DMS53 treated with DMSO at 0.1 percent for 48 hours (cell line): ENCODE data around the gene NSA2.
"Not testable (repeated sequence)": the region's sequence is repeated elsewhere in the genome, so short reads cannot be mapped to it uniquely, and the experiment has no call there.

Source experiments
- DNase-seq: peaks from one replicate; lab custom pipeline; 2025; ENCODE audit not compliant: unreplicated experiment; lab: John Stamatoyannopoulos, UW

NSA2 gene

DNA sequence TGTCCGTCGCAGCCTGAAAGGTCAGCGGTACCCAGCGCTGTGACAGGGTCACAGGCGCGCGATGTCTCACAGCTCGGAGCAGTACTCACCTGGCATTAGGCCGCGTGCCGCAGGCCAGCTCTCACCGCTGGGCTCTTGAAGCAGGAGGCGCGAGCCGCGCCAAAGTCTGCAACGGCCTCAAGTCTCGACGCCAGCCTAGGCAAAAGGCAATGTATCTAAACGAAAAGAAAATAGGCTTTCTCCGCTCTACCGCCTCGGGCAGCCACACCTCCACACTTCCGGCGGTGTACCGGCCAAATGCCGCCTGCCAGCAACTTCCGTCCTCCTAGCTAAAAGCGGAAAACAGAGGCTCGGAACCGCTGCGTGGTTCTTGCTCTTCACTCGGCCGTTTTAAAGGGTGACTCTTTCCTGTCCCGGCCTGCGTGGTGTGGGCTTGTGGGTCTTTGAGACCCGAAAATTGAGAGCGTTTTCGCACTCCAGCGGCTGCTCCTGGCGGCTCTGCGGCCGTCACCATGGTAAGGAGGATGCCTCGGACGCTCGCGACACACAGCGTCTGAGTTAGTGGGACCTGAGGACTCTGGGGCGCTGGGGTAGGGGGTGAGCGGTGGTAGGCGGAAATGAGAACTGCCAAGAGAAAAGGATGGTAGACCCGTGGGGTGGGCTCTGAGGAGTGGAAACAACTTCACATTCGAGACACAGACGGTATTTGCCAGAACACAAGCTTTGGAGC is at the start of gene NSA2, which contains the start of gene GFM2:
Gene NSA2, plus strand, starts transcription at position 401 of the 730 bp plus-strand sequence. Its CDS starts 112 bp downstream, at position 513.
Gene GFM2, minus strand, starts transcription at position 269 of the 730 bp plus-strand sequence. CDS start 3,375 bp downstream, outside the sequence.
- peak; percentile 84 for DNase-seq

- peak; percentile 17 for DNase-seq
These were observed 49.5 kb upstream of the NSA2 start for GRCh38 chr5:74717596-74717995.

DNA sequence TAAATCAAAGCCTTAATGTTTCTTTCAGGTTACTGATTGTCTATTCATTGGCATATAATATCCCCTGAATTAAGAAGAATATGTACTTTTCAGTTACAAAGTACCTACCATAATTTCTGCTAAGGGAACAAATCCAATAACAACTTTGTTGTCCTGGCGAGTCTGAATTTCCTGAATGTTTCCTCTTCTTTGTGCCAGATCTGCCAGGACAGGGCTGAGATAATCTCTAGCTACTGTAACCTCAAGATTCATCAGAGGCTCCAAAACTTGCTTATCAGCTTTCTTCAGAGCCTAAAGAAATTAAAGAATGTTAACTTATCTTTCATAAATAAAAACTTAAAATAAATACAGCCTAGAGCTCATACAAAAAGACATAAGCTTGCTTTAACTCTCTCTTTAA is 44.8 kb upstream of the NSA2 start:
- no peak for DNase-seq

- no peak for DNase-seq
These were observed 41.7 kb upstream of the NSA2 start for GRCh38 chr5:74725331-74725730.

GRCh38 chr5:74736759-74737158 is 30.3 kb upstream of the NSA2 start:
- no peak for DNase-seq

DNA sequence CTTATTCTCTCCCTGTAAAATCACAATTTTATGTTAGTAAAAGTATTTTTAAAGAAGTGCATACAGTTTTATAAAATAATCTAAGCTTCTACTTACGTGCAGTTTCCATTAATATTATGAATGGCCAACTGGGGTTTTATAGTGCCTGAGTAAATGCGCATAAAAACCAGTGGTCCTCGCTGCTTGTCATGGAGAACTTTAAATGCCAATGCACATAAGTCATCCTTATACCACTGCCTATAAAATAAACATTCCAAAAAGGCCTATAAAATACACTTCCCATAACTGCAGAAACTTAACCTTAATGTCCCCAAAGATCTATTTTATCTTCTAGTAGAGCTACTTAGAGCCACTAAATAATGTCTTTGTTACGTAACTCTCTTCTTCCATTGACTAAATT is 28.6 kb upstream of the NSA2 start:
- DNase-seq: no peak

GRCh38 chr5:74748742-74749141 is 18.3 kb upstream of the NSA2 start:
- not testable (repeated sequence) for DNase-seq

GRCh38 chr5:74761241-74761640 is 5.8 kb upstream of the NSA2 start:
- DNase-seq: no peak

DNA sequence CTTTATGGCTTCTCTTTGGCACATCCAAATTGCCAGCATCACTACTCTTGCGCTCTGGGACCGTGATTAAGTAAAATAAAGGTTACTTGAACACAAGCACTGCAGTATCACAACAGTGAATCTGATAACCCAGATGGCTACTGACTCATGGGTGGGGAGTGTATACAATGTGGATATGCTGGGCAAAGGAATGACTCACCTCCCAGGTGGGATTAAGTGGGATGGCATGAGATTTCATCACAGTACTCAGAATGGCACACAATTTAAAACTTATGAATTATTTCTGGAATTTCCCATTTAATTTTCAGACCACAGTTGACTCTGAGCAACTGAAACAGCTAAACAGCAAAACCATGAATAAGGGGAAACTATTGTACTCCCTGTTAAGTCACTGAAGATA is 4.5 kb upstream of the NSA2 start:
- DNase-seq: peak; percentile 8

GRCh38 chr5:74763504-74763903 is 3.5 kb upstream of the NSA2 start:
- DNase-seq: no peak

DNA sequence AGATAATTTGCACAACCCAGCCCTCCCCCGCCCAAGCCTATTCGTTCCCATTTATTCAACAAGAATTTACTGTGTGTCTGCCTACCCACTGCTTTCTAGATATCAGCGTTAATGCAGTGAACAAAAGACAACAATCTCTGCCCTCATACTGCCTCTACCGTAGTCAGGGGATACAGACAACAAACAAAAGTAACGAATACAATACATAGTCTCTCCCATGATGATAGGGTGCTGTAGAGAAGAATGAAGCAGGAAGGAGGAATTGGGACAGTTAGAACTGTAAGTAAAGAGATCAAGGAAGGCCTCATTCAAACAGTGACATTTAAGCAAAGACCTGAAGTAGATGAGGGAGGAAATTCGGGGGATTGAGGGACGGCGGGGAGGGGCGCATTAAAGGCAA is 1.8 kb upstream of the NSA2 start:
- DNase-seq: no peak

- DNase-seq: no peak
These were observed 1.1 kb upstream of the NSA2 start for GRCh38 chr5:74765929-74766328.

- peak; percentile 44 for DNase-seq
These were observed 616 bp upstream of the NSA2 start for GRCh38 chr5:74766418-74766848.

GRCh38 chr5:74767579-74767913 is 497 bp downstream of the NSA2 start:
- DNase-seq: peak; percentile 7

DNA sequence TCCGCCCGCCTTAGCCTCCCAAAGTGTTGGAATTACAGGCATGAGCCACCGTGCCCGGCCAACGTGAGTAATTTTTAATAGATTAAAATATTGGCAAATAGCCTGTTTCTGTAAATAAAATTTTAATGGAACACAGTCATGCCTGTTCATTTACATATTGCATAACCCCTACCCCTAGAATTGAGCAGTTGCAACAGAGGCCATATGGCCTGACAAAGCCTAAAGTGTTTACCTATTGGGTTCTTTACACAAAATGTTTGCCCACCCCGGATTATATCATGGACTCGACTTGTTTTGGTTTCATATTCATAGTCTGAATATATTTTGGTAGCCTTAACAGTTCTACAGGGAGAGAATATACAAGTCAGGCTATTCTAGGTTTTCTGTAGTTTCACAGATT is 5.3 kb downstream of the NSA2 start:
- no peak for DNase-seq

DNA sequence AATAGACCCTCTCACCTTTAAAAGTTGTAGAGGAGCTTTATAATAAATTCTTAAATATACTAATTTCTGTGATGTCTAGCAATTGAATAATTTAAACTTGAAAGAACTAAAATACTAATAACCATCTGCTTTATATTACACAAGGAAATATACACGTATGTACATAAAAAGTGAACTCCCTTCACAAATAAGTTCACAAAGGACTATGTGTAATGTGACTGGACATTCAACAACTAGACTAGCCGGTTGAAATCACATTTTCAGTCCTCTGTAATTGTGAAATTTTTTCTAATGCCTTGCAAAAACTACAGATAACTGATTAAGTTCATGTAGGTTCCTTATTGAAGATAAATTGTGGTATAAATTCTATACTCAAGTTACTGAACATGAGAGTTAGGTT is 11.6 kb downstream of the NSA2 start:
- DNase-seq: no peak

DNA sequence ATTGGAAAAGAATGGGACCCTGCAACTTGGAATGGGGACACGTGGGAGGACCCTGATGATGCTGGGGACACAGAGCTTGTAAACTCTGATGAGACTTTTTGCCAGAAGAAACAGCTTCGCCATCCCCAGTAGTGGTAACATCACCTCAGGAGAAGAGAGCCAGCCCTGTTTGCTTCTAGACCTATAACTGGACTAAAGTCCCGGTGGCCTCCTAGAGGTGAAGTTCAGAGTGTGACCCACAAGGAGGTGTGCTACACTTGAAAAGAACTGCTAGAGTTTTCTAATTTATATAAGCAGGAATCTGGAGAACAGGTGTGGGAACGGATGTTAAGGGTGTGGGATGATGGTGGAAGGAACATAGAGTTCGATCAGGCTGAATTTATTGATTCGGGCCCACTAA is 19.8 kb downstream of the NSA2 start:
- DNase-seq: no peak

GRCh38 chr5:74787424-74787823 is 20.4 kb downstream of the NSA2 start:
- no peak for DNase-seq

GRCh38 chr5:74791669-74792068 is 24.6 kb downstream of the NSA2 start:
- not testable (repeated sequence) for DNase-seq

DNA sequence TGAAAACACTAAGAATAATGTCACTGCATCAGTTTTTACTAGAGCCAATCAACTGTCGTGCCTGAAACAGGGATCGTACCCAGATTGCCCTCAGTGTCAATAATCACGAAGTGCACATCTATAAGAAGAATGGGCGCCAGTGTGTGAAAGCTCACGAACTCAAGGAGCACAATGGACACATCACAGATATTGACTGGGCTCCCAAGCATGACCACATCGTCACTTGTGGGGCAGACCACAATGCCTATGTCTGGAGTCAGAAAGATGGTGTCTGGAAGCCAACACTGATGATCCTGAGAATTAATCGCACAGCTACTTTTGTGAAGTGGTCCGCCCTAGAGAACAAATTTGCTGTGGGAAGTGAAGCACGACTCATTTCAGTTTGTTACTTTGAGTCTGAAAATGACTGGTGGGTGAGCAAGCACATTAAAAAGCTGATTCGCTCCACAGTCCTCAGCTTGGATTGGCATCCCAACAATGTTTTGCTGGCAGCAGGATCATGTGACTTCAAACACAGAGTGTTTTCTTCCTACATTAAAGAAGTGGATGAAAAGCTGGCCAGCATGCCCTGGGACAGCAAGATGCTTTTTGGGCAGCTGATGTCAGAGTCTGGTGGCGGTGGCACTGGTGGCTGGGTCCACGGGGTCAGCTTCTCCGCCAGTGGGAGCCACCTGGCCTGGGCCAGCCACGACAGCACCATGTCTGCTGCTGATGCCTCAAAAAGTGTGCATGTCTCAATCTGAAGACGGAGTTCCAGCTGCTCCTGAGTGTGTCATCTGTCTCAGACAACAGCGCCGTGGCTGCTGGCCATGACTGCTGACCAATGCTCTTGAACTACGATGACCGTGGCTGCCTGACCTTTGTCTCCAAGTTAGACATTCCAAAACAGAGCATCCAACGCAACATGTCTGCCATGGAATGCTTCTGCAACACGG is 32.2 kb downstream of the NSA2 start:
- DNase-seq: no peak

GRCh38 chr5:74801197-74801596 is 34.1 kb downstream of the NSA2 start:
- DNase-seq: no peak

- no peak for DNase-seq
These were observed 34.9 kb downstream of the NSA2 start for GRCh38 chr5:74801941-74802340.
